SK-N-SH (cell line): ENCODE measurements around the gene TCEA2. TPM values are rescaled to one million over a fixed set of nuclear protein-coding genes. Genes with fewer than 3 reads are reported as not detected.

ENCODE experiments used
- CTCF ChIA-PET: fragments of 300-600, 350-600 bp; formaldehyde crosslinking; extraction: SDS; loops from one replicate; lab custom pipeline; 2021; lab: Yijun Ruan, JAX
- POLR2A ChIA-PET: fragments of 350-600 bp; sonication (Branson Sonifier 250); formaldehyde crosslinking; extraction: SDS; loops from one replicate; lab custom pipeline; 2020; ENCODE audit warnings: antibody characterized with exemption, inconsistent platforms; lab: Yijun Ruan, JAX
- DNase-seq: peaks from one replicate; pipeline ENCODE4 v3.0.0; 2012
- H2AFZ ChIP-seq: fragments of 200-600 bp; sonication (generic); 2 replicates; pipeline ENCODE4 v1.8.1; 2016; ENCODE audit warnings: antibody characterized with exemption, mild to moderate bottlenecking, low read depth
- H3F3A ChIP-seq: fragments of 200-600 bp; sonication (generic); replicated peaks from 2 replicates; pipeline ENCODE3; 2016; ENCODE audit warnings: antibody characterized with exemption, mild to moderate bottlenecking; ENCODE audit not compliant: insufficient read depth
- H3K27ac ChIP-seq, 2 experiments: fragments of 200-500 bp in 1 of 2; fragments of 200-600 bp in 1 of 2; sonication (Bioruptor generic) in 1 of 2; sonication (generic), shearing (Covaris generic) in 1 of 2; 2 replicates each; pipeline versions ENCODE4 v1.5.1 to v1.6.1; 2014 to 2016; ENCODE audit warnings: low read depth in 2 of 2, inconsistent platforms in 1 of 2, low read length in 1 of 2, mild to moderate bottlenecking in 1 of 2, mixed read lengths in 1 of 2
- H3K27me3 ChIP-seq: fragments of 200-600 bp; sonication (generic), shearing (Covaris generic); 2 replicates; pipeline ENCODE4 v1.6.1; 2016; ENCODE audit warnings: mixed run types; ENCODE audit not compliant: insufficient read depth
- H3K36me3 ChIP-seq, 2 experiments: fragments of 200-500 bp in 1 of 2; fragments of 200-600 bp in 1 of 2; sonication (Bioruptor generic) in 1 of 2; sonication (generic) in 1 of 2; replicated peaks in 1 of 2; 2 replicates each; pipeline versions ENCODE3 to v1.5.1; 2014 to 2016; ENCODE audit warnings: low read length in 1 of 2, mild to moderate bottlenecking in 1 of 2; ENCODE audit not compliant: insufficient read depth in 2 of 2, control insufficient read depth in 1 of 2
- H3K4me1 ChIP-seq, 2 experiments: fragments of 200-500 bp in 1 of 2; fragments of 200-600 bp in 1 of 2; sonication (Bioruptor generic) in 1 of 2; sonication (generic), shearing (Covaris generic) in 1 of 2; 2 replicates each; pipeline versions ENCODE4 v1.5.1 to v1.6.1; 2014 to 2016; ENCODE audit warnings: low read depth in 1 of 2, low read length in 1 of 2, mixed run types in 1 of 2; ENCODE audit not compliant: insufficient read depth in 2 of 2, control insufficient read depth in 1 of 2
- H3K4me2 ChIP-seq: fragments of 200-600 bp; sonication (generic), shearing (Covaris generic); 2 replicates; pipeline ENCODE4 v1.6.1; 2017; ENCODE audit warnings: mixed run types
- H3K4me3 ChIP-seq, 2 experiments: fragments of 200-500 bp in 1 of 2; fragments of 200-600 bp in 1 of 2; sonication (Bioruptor generic) in 1 of 2; sonication (generic), shearing (Covaris generic) in 1 of 2; 2 replicates each; pipeline versions ENCODE4 v1.5.1 to v1.8.1; 2014 to 2016; ENCODE audit warnings: low read depth in 2 of 2, inconsistent platforms in 1 of 2, low read length in 1 of 2, mild to moderate bottlenecking in 1 of 2, mixed read lengths in 1 of 2, moderate library complexity in 1 of 2
- H3K79me2 ChIP-seq: fragments of 200-600 bp; sonication (generic); 2 replicates; pipeline ENCODE4 v1.8.1; 2017; ENCODE audit warnings: mild to moderate bottlenecking; ENCODE audit not compliant: insufficient read depth
- H3K9ac ChIP-seq: fragments of 200-600 bp; sonication (generic); 2 replicates; pipeline ENCODE4 v1.6.1; 2017; ENCODE audit warnings: mixed run types
- H3K9me2 ChIP-seq: fragments of 200-600 bp; sonication (generic); 2 replicates; pipeline ENCODE4 v1.6.1; 2017; ENCODE audit warnings: mixed run types
- H3K9me3 ChIP-seq: fragments of 200-600 bp; sonication (generic); 2 replicates; pipeline ENCODE4 v1.6.1; 2017; ENCODE audit warnings: mixed run types, mild to moderate bottlenecking, moderate library complexity
- H4K20me1 ChIP-seq: fragments of 200-600 bp; sonication (generic); 2 replicates; pipeline ENCODE4 v1.6.1; 2017; ENCODE audit warnings: mild to moderate bottlenecking, mixed run types; ENCODE audit not compliant: insufficient read depth
- ELF1 ChIP-seq: IDR thresholded peaks from 2 replicates; pipeline ENCODE4 v1.4.0; 2012
- GABPA ChIP-seq: IDR thresholded peaks from 2 replicates; pipeline ENCODE4 v1.4.0; 2012; ENCODE audit warnings: low read depth, mild to moderate bottlenecking
- GATA2 ChIP-seq: sonication (generic); formaldehyde crosslinking; IDR thresholded peaks from 2 replicates; pipeline ENCODE4 v1.5.0; 2020; ENCODE audit warnings: mild to moderate bottlenecking, missing genetic modification reagents
- IRF3 ChIP-seq: fragments of 150-350 bp; IDR thresholded peaks from 2 replicates; pipeline ENCODE4 v1.6.1; 2016; ENCODE audit warnings: mild to moderate bottlenecking, low read depth, low read length
- MAX ChIP-seq: IDR thresholded peaks from 2 replicates; pipeline ENCODE4 v1.4.0; 2012; ENCODE audit warnings: low read depth
- NFIC ChIP-seq: IDR thresholded peaks from 2 replicates; pipeline ENCODE4 v1.4.0; 2012; ENCODE audit warnings: borderline replicate concordance
- NRF1 ChIP-seq: IDR thresholded peaks from 2 replicates; pipeline ENCODE4 v1.6.1; 2012; ENCODE audit warnings: low read depth, mild to moderate bottlenecking, low read length
- PBX3 ChIP-seq: IDR thresholded peaks from 2 replicates; pipeline ENCODE4; 2012
- POLR2AphosphoS5 ChIP-seq: IDR thresholded peaks from 2 replicates; pipeline ENCODE4 v1.6.1; 2012; ENCODE audit warnings: low read depth, low read length
- RFX5 ChIP-seq: IDR thresholded peaks from 2 replicates; pipeline ENCODE4 v1.6.1; 2012; ENCODE audit warnings: mild to moderate bottlenecking, improper control_type of control experiment, low read length
- SMC3 ChIP-seq: IDR thresholded peaks from 2 replicates; pipeline ENCODE4 v1.6.1; 2012; ENCODE audit warnings: low read depth, low read length, improper control_type of control experiment
- TCF12 ChIP-seq: IDR thresholded peaks from 2 replicates; pipeline ENCODE4 v1.4.0; 2012
- TEAD4 ChIP-seq: IDR thresholded peaks from 2 replicates; pipeline ENCODE4 v1.4.0; 2012; ENCODE audit warnings: mild to moderate bottlenecking, borderline replicate concordance; ENCODE audit not compliant: insufficient read depth
- USF2 ChIP-seq: fragments of 150-350 bp; IDR thresholded peaks from 2 replicates; pipeline ENCODE4 v1.6.1; 2017; ENCODE audit warnings: antibody characterized with exemption, low read length, low read depth, borderline replicate concordance
- ZBTB33 ChIP-seq: IDR thresholded peaks from 2 replicates; pipeline ENCODE4 v1.4.0; 2012; ENCODE audit warnings: low read depth, borderline replicate concordance
- WGBS: methylation state at CpG from one replicate; pipeline ENCODE4 v1.1.6; 2017; ENCODE audit warnings: low lambda C conversion rate; 5-methylcytosine and 5-hydroxymethylcytosine counted together
- polyA plus RNA-seq, 3 experiments: library from polyadenylated mRNA; depleted of rRNA; stranded (reverse); fragments of >200 nt; gene quantifications; 2 replicates each; pipeline ENCODE4 v1.2.3, GENCODE V29; 2012

TCEA2 gene
- polyA plus RNA-seq, 1 of the 3 experiments (the other 2 are of a cell fraction), result 98.9 TPM

GRCh38 chr20:64106435-64106961 lies 43.5 kb downstream of the TCEA2 start:
- DNase-seq, result no peak
- Histone ChIP-seq H3K9me2 (no peaks in the 10 kb centered on the region), H3K4me2 (no peak overlapping the region), H3K9me3 (no peaks in the 10 kb centered on the region), H2AFZ (no peak overlapping the region), H3K79me2 (no peaks in the 10 kb centered on the region), H3K4me1 (peaks cover 0 to 12% of the 10 kb centered on the region in 2 experiments; a peak in 1 of 4 replicates), H3K9ac (no peak overlapping the region), H3K4me3 (no peak overlapping the region), H3K36me3 (no peaks in the 10 kb centered on the region)
- POLR2A ChIA-PET, result no interaction called here
- 86% methylated on average over 21 of the region's 28 CpGs for WGBS
- CTCF ChIA-PET, result interaction anchor here (0.8 to 1.5 kb wide), 4 partner anchors 9 to 14 kb away, joined by 3 read pairs; no protein-coding TSS in a partner anchor
- TF ChIP-seq MAX (no peak), NRF1 (no peak), GATA2 (no peak), GABPA (no peak), TEAD4 (no peak), POLR2AphosphoS5 (no peak), USF2 (no peak), SMC3 (no peak), IRF3 (no peak), NFIC (no peak), ZBTB33 (no peak), ELF1 (no peak), RFX5 (no peak), TCF12 (no peak), PBX3 (no peak)
- TF ChIP-seq, all 33 proteins: peak for 0
- Histone ChIP-seq H3K27me3 (no peaks in the 10 kb centered on the region; the same call in 1 of the 2 replicates), H3F3A (no peaks in the 10 kb centered on the region), H3K27ac (no peak overlapping the region), H4K20me1 (no peaks in the 10 kb centered on the region)
